PC-3 (cell line): ENCODE results near the gene SLCO1A2. TPM values are rescaled to one million over a fixed set of nuclear protein-coding genes. Genes with fewer than 3 reads are reported as not detected.

ENCODE experiments used
- ATAC-seq: fragments of 200-7000 bp; cut with Tn5 transposase; 2 replicates; pipeline ENCODE4 v1.9.1; 2020; ENCODE audit warnings: mild to moderate bottlenecking, moderate library complexity
- BruUV-seq: library from RNA; stranded (reverse); fragments of 400-500 nt; replicated peaks from 2 replicates; lab custom pipeline; 2021; lab: Mats Ljungman, UMichigan
- CTCF ChIA-PET: fragments of 300-600 bp; sonication (Branson Sonifier 250); formaldehyde crosslinking; loops from one replicate; lab custom pipeline; 2022; ENCODE audit warnings: antibody characterized with exemption; lab: Charles Lee
- POLR2A ChIA-PET: fragments of 300-600 bp; sonication (Branson Sonifier 250); formaldehyde crosslinking; loops from one replicate; lab custom pipeline; 2022; ENCODE audit warnings: antibody characterized with exemption; ENCODE audit not compliant: unreplicated experiment; lab: Charles Lee
- DNase-seq: peaks from one replicate; pipeline ENCODE4 v3.0.0-alpha.2; 2015
- H2AFZ ChIP-seq: fragments of 300-600 bp; sonication (generic); 2 replicates; pipeline ENCODE4 v1.6.0; 2016; ENCODE audit warnings: antibody characterized with exemption, low read length
- H3F3A ChIP-seq: fragments of 300-600 bp; sonication (generic); one replicate; pipeline ENCODE4 v1.6.0; 2017; ENCODE audit warnings: antibody characterized with exemption, low read length, control low read depth, mild to moderate bottlenecking; ENCODE audit not compliant: unreplicated experiment
- H3K27ac ChIP-seq: fragments of 300-600 bp; sonication (generic); 2 replicates; pipeline ENCODE4 v1.5.1; 2016; ENCODE audit warnings: mild to moderate bottlenecking, low read length
- H3K27me3 ChIP-seq: fragments of 300-600 bp; sonication (generic); 2 replicates; pipeline ENCODE4 v1.6.1; 2016; ENCODE audit warnings: low read length, mixed read lengths
- H3K36me3 ChIP-seq: fragments of 300-600 bp; sonication (generic); 2 replicates; pipeline ENCODE4 v1.6.1; 2016; ENCODE audit warnings: low read depth, mixed run types, low read length, mixed read lengths
- H3K4me1 ChIP-seq: fragments of 300-600 bp; sonication (generic); 2 replicates; pipeline ENCODE4 v1.5.1; 2016; ENCODE audit warnings: low read length; ENCODE audit not compliant: insufficient read depth
- H3K4me2 ChIP-seq: fragments of 300-600 bp; sonication (generic); 2 replicates; pipeline ENCODE4 v1.6.0; 2016; ENCODE audit warnings: low read length
- H3K4me3 ChIP-seq: fragments of 300-600 bp; sonication (generic); 2 replicates; pipeline ENCODE4 v1.5.1; 2016; ENCODE audit warnings: mild to moderate bottlenecking, low read length, mixed read lengths
- H3K79me2 ChIP-seq: fragments of 300-600 bp; sonication (generic); 2 replicates; pipeline ENCODE4 v1.6.1; 2017; ENCODE audit warnings: low read length, mixed read lengths
- H3K9ac ChIP-seq: fragments of 300-600 bp; sonication (generic); 2 replicates; pipeline ENCODE4 v1.6.0; 2016; ENCODE audit warnings: mild to moderate bottlenecking, low read length
- H3K9me2 ChIP-seq: fragments of 300-600 bp; sonication (generic); replicated peaks from 2 replicates; pipeline ENCODE4 v1.6.1; 2016; ENCODE audit warnings: mixed run types, low read length, mixed read lengths
- H3K9me3 ChIP-seq: fragments of 300-600 bp; sonication (generic); 2 replicates; pipeline ENCODE4 v1.6.1; 2016; ENCODE audit warnings: low read length, mixed read lengths
- H4K20me1 ChIP-seq: fragments of 300-600 bp; sonication (generic); 2 replicates; pipeline ENCODE4 v1.6.1; 2016; ENCODE audit warnings: low read length, mixed read lengths
- EZH2 ChIP-seq: fragments of 300-600 bp; sonication (generic); IDR thresholded peaks from one replicate; pipeline ENCODE4 v1.6.1; 2017; ENCODE audit warnings: antibody characterized with exemption, mild to moderate bottlenecking, low read length; ENCODE audit not compliant: unreplicated experiment
- EZH2phosphoT487 ChIP-seq: fragments of 300-600 bp; sonication (generic); IDR thresholded peaks from 2 replicates; pipeline ENCODE4 v1.6.1; 2018; ENCODE audit warnings: mild to moderate bottlenecking, antibody characterized with exemption, low read length, borderline replicate concordance
- intact Hi-C: fragments of 100-400 bp; cut with micrococcal nuclease; formaldehyde crosslinking; loops from 2 replicates; pipeline ENCODE4 v1.9.0; 2023
- total RNA-seq: library from RNA; depleted of rRNA; stranded (reverse); fragments of >200 nt; gene quantifications from 2 replicates; pipeline ENCODE4 v1.2.3, GENCODE V29; 2014
- TF ChIP-seq, protein P1 (sequence below): fragments of 300-600 bp; sonication (generic); conservative IDR thresholded peaks from 2 replicates; pipeline ENCODE4 v1.5.1; 2017; ENCODE audit warnings: antibody characterized with exemption, low read depth, mild to moderate bottlenecking, low read length

Gene SLCO1A2
- total RNA-seq, 1 experiment from 2014 or later, result not detected

DNA sequence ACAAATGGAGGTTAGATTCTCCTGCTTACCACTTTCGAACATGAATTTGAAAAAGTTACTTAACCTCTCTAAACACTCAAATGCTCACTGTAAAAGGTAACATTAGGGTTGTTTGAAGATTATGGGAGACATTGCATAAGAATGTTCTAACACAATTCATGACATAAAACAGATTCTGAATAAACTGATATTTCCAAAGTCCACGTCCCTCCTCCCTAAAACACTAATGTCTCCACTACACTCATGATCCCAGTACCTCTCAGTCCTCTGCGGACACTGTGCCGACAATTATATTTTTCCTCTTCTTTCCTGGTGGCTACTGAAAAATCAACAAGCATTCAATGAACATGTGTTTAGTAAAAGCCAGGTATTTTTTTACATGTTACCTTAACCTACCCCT is 19.2 kb upstream of the SLCO1A2 start:
- ChIA-PET POLR2A (no interaction called here), CTCF (no interaction called here)
- H3K4me2 ChIP-seq, result no peak overlapping the region
- H3K4me3 ChIP-seq, result no peak overlapping the region
- intact Hi-C loops, result no loop called here
- no peak overlapping the region for H3K27ac ChIP-seq
- H3K79me2 ChIP-seq, result no peaks in the 10 kb centered on the region
- no peaks in the 10 kb centered on the region for H3K36me3 ChIP-seq
- H3K9me3 ChIP-seq, result no peaks in the 10 kb centered on the region
- no TSS peak for BruUV-seq
- ATAC-seq (no peak), DNase-seq (no peak)
- H3K9me2 ChIP-seq, result no peaks in the 10 kb centered on the region
- H4K20me1 ChIP-seq, result no peaks in the 10 kb centered on the region
- TF ChIP-seq, protein P1, sequence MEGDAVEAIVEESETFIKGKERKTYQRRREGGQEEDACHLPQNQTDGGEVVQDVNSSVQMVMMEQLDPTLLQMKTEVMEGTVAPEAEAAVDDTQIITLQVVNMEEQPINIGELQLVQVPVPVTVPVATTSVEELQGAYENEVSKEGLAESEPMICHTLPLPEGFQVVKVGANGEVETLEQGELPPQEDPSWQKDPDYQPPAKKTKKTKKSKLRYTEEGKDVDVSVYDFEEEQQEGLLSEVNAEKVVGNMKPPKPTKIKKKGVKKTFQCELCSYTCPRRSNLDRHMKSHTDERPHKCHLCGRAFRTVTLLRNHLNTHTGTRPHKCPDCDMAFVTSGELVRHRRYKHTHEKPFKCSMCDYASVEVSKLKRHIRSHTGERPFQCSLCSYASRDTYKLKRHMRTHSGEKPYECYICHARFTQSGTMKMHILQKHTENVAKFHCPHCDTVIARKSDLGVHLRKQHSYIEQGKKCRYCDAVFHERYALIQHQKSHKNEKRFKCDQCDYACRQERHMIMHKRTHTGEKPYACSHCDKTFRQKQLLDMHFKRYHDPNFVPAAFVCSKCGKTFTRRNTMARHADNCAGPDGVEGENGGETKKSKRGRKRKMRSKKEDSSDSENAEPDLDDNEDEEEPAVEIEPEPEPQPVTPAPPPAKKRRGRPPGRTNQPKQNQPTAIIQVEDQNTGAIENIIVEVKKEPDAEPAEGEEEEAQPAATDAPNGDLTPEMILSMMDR, result no peak
- no peak for TF ChIP-seq EZH2phosphoT487
- TF ChIP-seq EZH2, result no peak
- no peak overlapping the region for H2AFZ ChIP-seq
- no peaks in the 10 kb centered on the region for H3F3A ChIP-seq
- H3K4me1 ChIP-seq, result no peaks in the 10 kb centered on the region
- peaks cover 17% of the 10 kb centered on the region; the same call in 1 of the 2 replicates for H3K27me3 ChIP-seq
- H3K9ac ChIP-seq, result no peak overlapping the region

DNA sequence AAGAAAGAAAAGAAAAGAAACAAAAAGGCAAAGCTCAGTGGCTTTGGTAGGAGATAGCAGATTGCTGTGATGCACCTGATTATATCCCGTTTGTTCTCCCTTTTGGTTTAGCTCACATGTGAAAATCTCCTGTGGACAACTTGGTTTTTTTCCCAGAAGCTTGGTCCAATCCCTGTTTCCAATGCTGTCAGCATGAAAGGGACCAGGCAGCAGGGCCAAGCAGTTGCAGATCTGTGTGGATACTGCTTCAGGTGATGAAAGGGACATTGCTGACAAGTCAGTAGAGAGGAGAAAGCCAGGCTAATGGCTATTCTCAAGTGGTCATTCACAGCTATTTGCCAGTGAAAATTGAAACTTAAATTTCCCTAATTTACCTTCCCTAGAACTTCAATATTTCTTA is 18.8 kb upstream of the SLCO1A2 start:
- Histone ChIP-seq H3K27me3 (peaks cover 18% of the 10 kb centered on the region), H3F3A (no peaks in the 10 kb centered on the region), H3K27ac (no peak overlapping the region), H3K4me1 (no peaks in the 10 kb centered on the region), H3K36me3 (no peaks in the 10 kb centered on the region), H3K9ac (no peak overlapping the region), H2AFZ (no peak overlapping the region), H3K4me2 (no peak overlapping the region), H3K9me2 (no peaks in the 10 kb centered on the region), H3K9me3 (no peaks in the 10 kb centered on the region), H3K79me2 (no peaks in the 10 kb centered on the region), H3K4me3 (no peak overlapping the region), H4K20me1 (no peaks in the 10 kb centered on the region)
- intact Hi-C loops, result no loop called here
- POLR2A ChIA-PET, result no interaction called here
- TF ChIP-seq EZH2 (no peak), EZH2phosphoT487 (no peak)
- TF ChIP-seq, protein P1, result no peak
- CTCF ChIA-PET, result no interaction called here
- no TSS peak for BruUV-seq
- DNase-seq (no peak), ATAC-seq (no peak)

DNA sequence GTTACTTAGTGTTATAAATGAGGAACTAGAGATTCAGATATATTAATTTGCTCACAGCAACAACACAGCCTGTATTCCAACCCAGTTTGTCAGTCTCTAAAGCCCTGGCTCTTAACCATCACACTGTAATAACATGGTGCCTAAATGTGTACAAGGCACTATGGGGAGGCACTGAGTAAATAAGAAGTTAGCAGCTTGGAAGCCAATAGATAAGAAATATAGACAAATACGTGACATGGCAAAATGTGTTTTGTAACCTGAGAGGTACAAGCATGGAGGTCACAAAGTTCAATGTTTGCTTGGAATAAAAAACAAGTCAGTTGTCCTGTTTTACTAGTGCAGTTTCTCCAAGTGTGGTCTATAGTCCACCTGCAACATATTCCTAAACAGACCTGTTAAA is 16.3 kb upstream of the SLCO1A2 start:
- peaks cover 30% of the 10 kb centered on the region for H3K27me3 ChIP-seq
- no peaks in the 10 kb centered on the region for H3K79me2 ChIP-seq
- ATAC-seq, result no peak
- TF ChIP-seq, protein P1, result no peak
- TF ChIP-seq EZH2phosphoT487, result no peak
- no peak for TF ChIP-seq EZH2
- H3K9me2 ChIP-seq, result no peaks in the 10 kb centered on the region
- no peak overlapping the region for H3K27ac ChIP-seq
- no peak overlapping the region for H3K4me2 ChIP-seq
- no peak for DNase-seq
- no peak overlapping the region for H3K4me3 ChIP-seq
- ChIA-PET POLR2A (no interaction called here), CTCF (no interaction called here)
- no TSS peak for BruUV-seq
- H2AFZ ChIP-seq, result no peak overlapping the region
- H3K36me3 ChIP-seq, result no peaks in the 10 kb centered on the region
- H4K20me1 ChIP-seq, result no peaks in the 10 kb centered on the region
- no peaks in the 10 kb centered on the region for H3K4me1 ChIP-seq
- intact Hi-C loops, result no loop called here
- H3K9me3 ChIP-seq, result no peaks in the 10 kb centered on the region
- no peaks in the 10 kb centered on the region for H3F3A ChIP-seq
- H3K9ac ChIP-seq, result no peak overlapping the region
